Uterus (tissue), 4 donors: ENCODE data around the gene LRP8. TPM values are rescaled to one million over a fixed set of nuclear protein-coding genes. Genes with fewer than 3 reads are reported as not detected.

Source experiments
- DNase-seq, 2 donors: peaks; one replicate each; pipeline ENCODE4 v3.0.0-alpha.2; 2019 to 2020
- H3K27ac ChIP-seq, 2 donors: fragments of 200-600 bp; sonication (generic); 1 replicate in 1 of 2; 2 replicates in 1 of 2; pipeline ENCODE4 v1.5.1; 2016 to 2018
- H3K27me3 ChIP-seq, 2 donors: fragments of 200-600 bp; sonication (generic); one replicate each; pipeline ENCODE4 v1.5.1; 2018 to 2019; ENCODE audit warnings: control low read depth in 1 of 2
- H3K36me3 ChIP-seq, 2 donors: fragments of 200-600 bp; sonication (generic); one replicate each; pipeline ENCODE4 v1.5.1; 2019; ENCODE audit warnings: control low read depth in 1 of 2
- H3K4me1 ChIP-seq, 2 donors: fragments of 200-600 bp; sonication (generic); one replicate each; pipeline ENCODE4 v1.5.1; 2018 to 2019; ENCODE audit warnings: control low read depth in 1 of 2
- H3K4me3 ChIP-seq, 2 donors: fragments of 200-600 bp; sonication (generic); 1 replicate in 1 of 2; 2 replicates in 1 of 2; pipeline ENCODE4 v1.5.1; 2018 to 2019; ENCODE audit warnings: mild to moderate bottlenecking in 1 of 2
- H3K9me3 ChIP-seq, 2 donors: fragments of 200-600 bp; sonication (generic); one replicate each; pipeline ENCODE4 v1.5.1; 2019; ENCODE audit warnings: control low read depth in 1 of 2
- CTCF ChIP-seq, 4 experiments: fragments of 200-600 bp in 2 of 4; fragments of 450-650 bp in 2 of 4; sonication (generic) in 2 of 4; IDR thresholded peaks; one replicate each; pipeline ENCODE4 v1.5.1; 2016 to 2019; ENCODE audit warnings: antibody characterized with exemption in 4 of 4, mild to moderate bottlenecking in 2 of 4, moderate library complexity in 1 of 4
- POLR2A ChIP-seq, 2 donors: fragments of 450-650 bp; IDR thresholded peaks; one replicate each; pipeline ENCODE4 v1.6.1; 2016; ENCODE audit warnings: antibody characterized with exemption in 2 of 2, mild to moderate bottlenecking in 1 of 2, moderate library complexity in 1 of 2
- intact Hi-C: fragments of 100-400 bp; cut with DNase I; formaldehyde crosslinking; loops from one replicate; pipeline ENCODE4 v1.15.1; 2023; ENCODE audit warnings: low total_unique reads
- total RNA-seq, 4 donors: library from RNA; depleted of rRNA in 3 of 4; stranded (reverse); fragments of >200 nt in 3 of 4; gene quantifications; one replicate each; pipeline versions ENCODE4 v1.1.0 to v1.2.4, GENCODE V29; 2014 to 2023
- donor health status: DM: yes; HTN: yes; CAD: no.

LRP8 gene
- total RNA-seq, 4 donors from 2014 or later, result 1.5 to 15.3 (median 8.5) TPM

GRCh38 chr1:53325326-53326087 lies 2.4 kb downstream of the LRP8 start:
- no peak for TF ChIP-seq CTCF (IDR thresholded peaks at IDR 0.05)
- TF ChIP-seq POLR2A (IDR thresholded peaks at IDR 0.05), result no peak
- H3K4me1 ChIP-seq, result peaks cover 0 to 6% of the 10 kb centered on the region in 2 donors
- peak overlapping the region; percentile 60 to 65 for H3K4me3 ChIP-seq
- H3K9me3 ChIP-seq, result no peaks in the 10 kb centered on the region
- H3K27ac ChIP-seq, result no peak overlapping the region
- no peak for DNase-seq
- H3K27me3 ChIP-seq, result no peaks in the 10 kb centered on the region
- intact Hi-C loops, result no loop called here
- H3K36me3 ChIP-seq, result no peaks in the 10 kb centered on the region

GRCh38 chr1:53324728-53325297 lies 3.1 kb downstream of the LRP8 start:
- no peaks in the 10 kb centered on the region for H3K27me3 ChIP-seq
- intact Hi-C loops, result no loop called here
- H3K4me3 ChIP-seq, result no peak overlapping the region
- H3K9me3 ChIP-seq, result no peaks in the 10 kb centered on the region
- no peak for DNase-seq
- H3K36me3 ChIP-seq, result no peaks in the 10 kb centered on the region
- TF ChIP-seq CTCF (IDR thresholded peaks at IDR 0.05) (no peak), POLR2A (IDR thresholded peaks at IDR 0.05) (no peak)
- H3K4me1 ChIP-seq, result peaks cover 0 to 6% of the 10 kb centered on the region in 2 donors
- H3K27ac ChIP-seq, result no peak overlapping the region

- H3K4me1 ChIP-seq, result peaks cover 0 to 6% of the 10 kb centered on the region in 2 donors
- no peaks in the 10 kb centered on the region for H3K9me3 ChIP-seq
- intact Hi-C loops, result no loop called here
- no peak overlapping the region for H3K27ac ChIP-seq
- no peak overlapping the region for H3K4me3 ChIP-seq
- no peak for TF ChIP-seq CTCF (IDR thresholded peaks at IDR 0.05)
- no peak for TF ChIP-seq POLR2A (IDR thresholded peaks at IDR 0.05)
- no peaks in the 10 kb centered on the region for H3K27me3 ChIP-seq
- no peak for DNase-seq
- H3K36me3 ChIP-seq, result no peaks in the 10 kb centered on the region
Observed at GRCh38 chr1:53324321-53324720, 3.5 kb downstream of the LRP8 start.

- Histone ChIP-seq H3K4me1 (peaks cover 0 to 6% of the 10 kb centered on the region in 2 donors), H3K27ac (no peak overlapping the region), H3K36me3 (no peaks in the 10 kb centered on the region), H3K4me3 (no peak overlapping the region), H3K27me3 (no peaks in the 10 kb centered on the region), H3K9me3 (no peaks in the 10 kb centered on the region)
- intact Hi-C loops, result no loop called here
- TF ChIP-seq CTCF (IDR thresholded peaks at IDR 0.05) (no peak), POLR2A (IDR thresholded peaks at IDR 0.05) (no peak)
- no peak for DNase-seq
Observed at GRCh38 chr1:53323316-53323715, 4.6 kb downstream of the LRP8 start.
